Transverse colon (tissue), 4 donors: Measurements from ENCODE around the gene RAB35. TPM values are rescaled to one million over a fixed set of nuclear protein-coding genes. Genes with fewer than 3 reads are reported as not detected.

ENCODE experiments used
- DNase-seq: peaks from one replicate; pipeline ENCODE4 v3.0.0-alpha.2; 2019
- H3K27ac ChIP-seq, 4 donors: fragments of 200-600 bp; sonication (generic); 2 replicates each; pipeline ENCODE4 v1.5.1; 2016 to 2018; ENCODE audit warnings: inconsistent platforms in 4 of 4
- H3K27me3 ChIP-seq: fragments of 200-600 bp; sonication (generic); 2 replicates; pipeline ENCODE4 v1.5.1; 2017; ENCODE audit warnings: inconsistent platforms
- H3K36me3 ChIP-seq, 4 donors: fragments of 200-600 bp; sonication (generic); 2 replicates each; pipeline ENCODE4 v1.5.1; 2017 to 2019; ENCODE audit warnings: inconsistent platforms in 4 of 4
- H3K4me1 ChIP-seq, 4 donors: fragments of 200-600 bp; sonication (generic); 2 replicates each; pipeline ENCODE4 v1.5.1; 2017 to 2020; ENCODE audit warnings: inconsistent platforms in 4 of 4
- H3K4me3 ChIP-seq, 4 donors: fragments of 200-600 bp; sonication (generic); 1 replicate in 1 of 4; 2 replicates in 3 of 4; pipeline versions ENCODE4 v1.5.1 to v1.6.1; 2017 to 2019; ENCODE audit warnings: inconsistent platforms in 4 of 4
- H3K9me3 ChIP-seq, 2 donors: fragments of 200-600 bp; sonication (generic); 2 replicates each; pipeline ENCODE4 v1.5.1; 2017 to 2019; ENCODE audit warnings: inconsistent platforms in 2 of 2
- CTCF ChIP-seq, 5 experiments: fragments of 200-600 bp in 3 of 5; fragments of 450-650 bp in 2 of 5; sonication (generic) in 3 of 5; IDR thresholded peaks; 1 replicate in 2 of 5; 2 replicates in 3 of 5; pipeline ENCODE4 v1.5.1; 2016 to 2017; ENCODE audit warnings: antibody characterized with exemption in 5 of 5, inconsistent platforms in 3 of 5, mild to moderate bottlenecking in 2 of 5, moderate library complexity in 1 of 5
- EP300 ChIP-seq: sonication (generic); formaldehyde crosslinking; IDR thresholded peaks from one replicate; pipeline ENCODE4 v1.6.1; 2017; ENCODE audit warnings: antibody characterized with exemption, low read depth
- POLR2A ChIP-seq: fragments of 450-650 bp; IDR thresholded peaks from one replicate; pipeline ENCODE4 v1.6.1; 2016; ENCODE audit warnings: antibody characterized with exemption, mild to moderate bottlenecking, moderate library complexity
- POLR2AphosphoS5 ChIP-seq, 3 donors: sonication (generic); formaldehyde crosslinking; IDR thresholded peaks; one replicate each; pipeline ENCODE4 v1.6.1; 2016; ENCODE audit warnings: antibody characterized with exemption in 3 of 3
- WGBS, 2 donors: methylation state at CpG; one replicate each; pipeline ENCODE4 v1.1.5; 2018; ENCODE audit warnings: low coverage in 1 of 2; 5-methylcytosine and 5-hydroxymethylcytosine counted together
- in situ Hi-C, 4 donors: fragments of 200-750 bp; cut with MboI; loops; one replicate each; pipeline versions ENCODE4 v1.15.0 to v1.15.1; 2017; ENCODE audit warnings: low sequenced_read_pairs in 3 of 4, low pct_ligation_motif_present in 1 of 4, low pct_unique_long_range_greater_than_20kb in 1 of 4
- intact Hi-C: fragments of 100-400 bp; cut with DNase I; formaldehyde crosslinking; loops from one replicate; pipeline ENCODE4 v1.15.1; 2023; ENCODE audit warnings: low total_unique reads
- total RNA-seq, 4 donors: library from RNA; depleted of rRNA; stranded (reverse); fragments of >200 nt; gene quantifications; one replicate each; pipeline ENCODE4 v1.1.0, GENCODE V29; 2016

The RAB35 gene
- total RNA-seq, 4 donors from 2014 or later, result 16.9 to 26.2 (median 22.2) TPM

- Histone ChIP-seq H3K4me1 (peaks cover 6 to 14% (median 10%) of the 10 kb centered on the region in 4 donors), H3K27ac (no peak overlapping the region), H3K9me3 (no peaks in the 10 kb centered on the region), H3K36me3 (no peaks in the 10 kb centered on the region), H3K4me3 (no peak overlapping the region), H3K27me3 (no peaks in the 10 kb centered on the region)
- in situ Hi-C loops, result no loop called here
- TF ChIP-seq EP300 (no peak), CTCF (IDR thresholded peaks at IDR 0.05) (no peak), POLR2A (no peak), POLR2AphosphoS5 (IDR thresholded peaks at IDR 0.05) (no peak)
- 97% methylated on average over 3 of the region's 3 CpGs; no CpG with 5 or more reads in 1 of the 2 donors for WGBS, 2 donors
- intact Hi-C loops, result no loop called here
- DNase-seq, result no peak
Observed at GRCh38 chr12:120090206-120090605, 26.3 kb downstream of the RAB35 start.

DNA sequence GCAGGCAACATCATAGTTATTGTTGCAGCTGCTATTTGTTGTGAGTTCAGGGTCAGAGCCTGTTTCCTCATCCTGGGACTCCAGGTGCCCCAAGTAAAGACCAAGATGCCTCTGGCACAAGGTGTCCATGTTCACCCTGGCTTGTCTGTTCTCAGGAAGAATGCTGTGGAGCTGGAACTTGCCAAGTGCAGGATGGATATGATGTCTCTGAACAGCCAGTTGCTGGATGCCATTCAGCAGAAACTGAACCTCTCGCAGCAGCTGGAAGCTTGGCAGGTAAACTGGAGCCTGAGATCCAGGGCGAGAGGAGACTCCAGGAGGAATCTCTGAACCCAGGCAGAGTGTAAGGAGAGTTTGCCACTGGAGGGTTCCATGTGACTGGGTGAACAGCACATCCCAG, 26.8 kb downstream of the RAB35 start:
- no peaks in the 10 kb centered on the region for H3K36me3 ChIP-seq
- no peaks in the 10 kb centered on the region for H3K9me3 ChIP-seq
- H3K27me3 ChIP-seq, result no peaks in the 10 kb centered on the region
- H3K27ac ChIP-seq, result no peak overlapping the region
- WGBS, 2 donors, result 87% methylated on average over 2 of the region's 2 CpGs; no CpG with 5 or more reads in 1 of the 2 donors
- H3K4me1 ChIP-seq, result peaks cover 6 to 14% (median 10%) of the 10 kb centered on the region in 4 donors
- in situ Hi-C loops, result no loop called here
- H3K4me3 ChIP-seq, result no peak overlapping the region
- no peak for DNase-seq
- TF ChIP-seq POLR2AphosphoS5 (IDR thresholded peaks at IDR 0.05) (no peak), CTCF (IDR thresholded peaks at IDR 0.05) (no peak), EP300 (no peak), POLR2A (no peak)
- intact Hi-C loops, result no loop called here

- Histone ChIP-seq H3K4me1 (peaks cover 6 to 14% (median 10%) of the 10 kb centered on the region in 4 donors), H3K36me3 (no peaks in the 10 kb centered on the region), H3K27ac (no peak overlapping the region), H3K4me3 (no peak overlapping the region), H3K27me3 (no peaks in the 10 kb centered on the region), H3K9me3 (no peaks in the 10 kb centered on the region)
- TF ChIP-seq CTCF (IDR thresholded peaks at IDR 0.05) (no peak), POLR2A (no peak), EP300 (no peak), POLR2AphosphoS5 (IDR thresholded peaks at IDR 0.05) (no peak)
- in situ Hi-C loops, result no loop called here
- intact Hi-C loops, result no loop called here
- no peak for DNase-seq
- WGBS, 2 donors, result 42% methylated on average over 8 of the region's 8 CpGs; no CpG with 5 or more reads in 1 of the 2 donors
Observed at GRCh38 chr12:120089105-120089504, 27.4 kb downstream of the RAB35 start.

DNA sequence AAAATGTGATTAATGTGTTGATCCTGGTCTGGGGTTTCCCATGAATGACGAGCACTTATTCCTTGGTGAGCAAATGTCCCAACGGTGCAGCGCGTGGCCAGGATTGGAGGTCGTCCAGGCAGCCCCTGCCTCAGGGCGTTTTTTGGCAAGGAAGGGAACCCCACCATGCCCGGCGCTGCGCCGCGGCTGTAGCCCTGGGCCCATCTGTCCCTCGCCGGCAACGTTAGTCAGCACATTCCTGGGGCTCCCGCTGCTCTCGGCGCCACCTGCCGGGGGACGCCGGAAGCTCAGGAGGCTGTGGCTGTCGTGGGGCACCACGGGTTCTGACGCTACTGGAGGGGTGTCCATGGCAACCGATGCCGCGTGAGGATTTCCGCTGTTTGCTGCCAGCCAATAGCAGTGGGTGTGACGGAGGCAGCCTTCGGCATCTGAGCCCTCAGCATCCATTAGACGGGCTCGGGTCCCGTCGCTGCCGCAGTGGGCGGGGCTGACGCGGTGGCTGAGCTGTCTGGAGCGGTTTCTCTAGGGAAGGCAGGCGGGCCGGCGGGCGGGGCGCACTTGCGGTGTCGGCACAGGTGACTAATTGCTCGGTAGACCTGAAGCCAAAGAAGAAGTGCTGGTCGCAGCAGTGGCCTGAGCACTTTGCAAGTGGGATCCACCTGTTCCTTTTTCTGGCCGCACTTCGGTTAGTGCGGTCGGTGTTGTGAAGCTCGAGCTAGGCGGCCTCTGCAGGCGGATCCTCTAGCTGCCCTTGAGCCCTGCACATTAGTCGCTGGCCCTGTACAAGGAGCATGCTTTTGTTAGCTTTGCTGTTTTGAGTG, 29.5 kb downstream of the RAB35 start:
- Histone ChIP-seq H3K36me3 (no peaks in the 10 kb centered on the region), H3K4me3 (peak overlapping the region in 3 of 4 donors; percentile 0 to 34 (median 21)), H3K9me3 (no peaks in the 10 kb centered on the region), H3K4me1 (peaks cover 6 to 14% (median 10%) of the 10 kb centered on the region in 4 donors), H3K27ac (peak overlapping the region; percentile 30 to 77 (median 56)), H3K27me3 (no peaks in the 10 kb centered on the region)
- 0 to 2% methylated on average over 8 to 36 of the region's 55 CpGs for WGBS, 2 donors
- in situ Hi-C loops, result no loop called here
- TF ChIP-seq POLR2A, result no peak
- peak; percentile 92 to 99 (median 97) for TF ChIP-seq CTCF (IDR thresholded peaks at IDR 0.05)
- TF ChIP-seq EP300, result peak; percentile 25
- peak; percentile 73 to 83 (median 78) for TF ChIP-seq POLR2AphosphoS5 (IDR thresholded peaks at IDR 0.05)
- intact Hi-C loops, result no loop called here
- peak; percentile 99 for DNase-seq
